ENCODE measurements around the gene GNAZ.

The GNAZ gene

GRCh38 chr22:23075525-23076216 is 5.4 kb downstream of the GNAZ start:
- DNase-seq (ENCODE audit: low read depth in 1 of 2, low spot score in 1 of 2): no peak

GRCh38 chr22:23076896-23077572 is 6.7 kb downstream of the GNAZ start:
- no peak for DNase-seq (ENCODE audit: low read depth in 1 of 2, low spot score in 1 of 2)

- no peak for DNase-seq (ENCODE audit: low read depth in 1 of 2, low spot score in 1 of 2)
Measured at GRCh38 chr22:23077627-23078461, 7.5 kb downstream of the GNAZ start.

GRCh38 chr22:23078462-23078787 is 8.1 kb downstream of the GNAZ start:
- no peak for DNase-seq (ENCODE audit: low read depth in 1 of 2, low spot score in 1 of 2)

- no peak for DNase-seq (ENCODE audit: low read depth in 1 of 2, low spot score in 1 of 2)
Measured at GRCh38 chr22:23079240-23079768, 9.0 kb downstream of the GNAZ start.

- no peak for DNase-seq (ENCODE audit: low read depth in 1 of 2, low spot score in 1 of 2)
Measured at GRCh38 chr22:23079814-23080521, 9.6 kb downstream of the GNAZ start.

- DNase-seq (ENCODE audit: low read depth in 1 of 2, low spot score in 1 of 2): no peak
Measured at GRCh38 chr22:23080613-23081290, 10.4 kb downstream of the GNAZ start.

- no peak for DNase-seq (ENCODE audit: low read depth in 1 of 2, low spot score in 1 of 2)
Measured at GRCh38 chr22:23082534-23083314, 12.4 kb downstream of the GNAZ start.

GRCh38 chr22:23083315-23084021 is 13.1 kb downstream of the GNAZ start:
- no peak for DNase-seq (ENCODE audit: low read depth in 1 of 2, low spot score in 1 of 2)

- DNase-seq (ENCODE audit: low read depth in 1 of 2, low spot score in 1 of 2): no peak
Measured at GRCh38 chr22:23084453-23085350, 14.4 kb downstream of the GNAZ start.

- no peak for DNase-seq (ENCODE audit: low read depth in 1 of 2, low spot score in 1 of 2)
Measured at GRCh38 chr22:23085351-23085671, 15.0 kb downstream of the GNAZ start.

GRCh38 chr22:23085785-23086184 is 15.5 kb downstream of the GNAZ start:
- DNase-seq (ENCODE audit: low read depth in 1 of 2, low spot score in 1 of 2): no peak

GRCh38 chr22:23086263-23086662 is 15.9 kb downstream of the GNAZ start:
- DNase-seq (ENCODE audit: low read depth in 1 of 2, low spot score in 1 of 2): no peak

GRCh38 chr22:23086787-23087186 is 16.5 kb downstream of the GNAZ start:
- DNase-seq (ENCODE audit: low read depth in 1 of 2, low spot score in 1 of 2): no peak

- DNase-seq (ENCODE audit: low read depth in 1 of 2, low spot score in 1 of 2): no peak
Measured at GRCh38 chr22:23088199-23088604, 17.9 kb downstream of the GNAZ start.

GRCh38 chr22:23089010-23089409 is 18.7 kb downstream of the GNAZ start:
- no peak for DNase-seq (ENCODE audit: low read depth in 1 of 2, low spot score in 1 of 2)

- no peak for DNase-seq (ENCODE audit: low read depth in 1 of 2, low spot score in 1 of 2)
Measured at GRCh38 chr22:23089633-23090456, 19.5 kb downstream of the GNAZ start.

GRCh38 chr22:23090457-23090835 is 20.1 kb downstream of the GNAZ start:
- no peak for DNase-seq (ENCODE audit: low read depth in 1 of 2, low spot score in 1 of 2)
